WERI-Rb-1 (cell line): ENCODE measurements around the gene RAB35.

Source experiments
- DNase-seq: peaks from one replicate; pipeline ENCODE4 v3.0.0-alpha.2; 2020
- H3K27ac ChIP-seq: fragments of 250-450 bp; sonication (Bioruptor Pico); 2 replicates; pipeline ENCODE4 v1.5.1; 2020; ENCODE audit warnings: mild to moderate bottlenecking, moderate library complexity
- H3K27me3 ChIP-seq: fragments of 250-450 bp; sonication (Bioruptor Pico); 2 replicates; pipeline ENCODE4 v1.5.1; 2021; ENCODE audit warnings: mild to moderate bottlenecking, low read depth, moderate library complexity; ENCODE audit not compliant: insufficient read depth, severe bottlenecking
- H3K36me3 ChIP-seq: fragments of 250-450 bp; sonication (Bioruptor Pico); 2 replicates; pipeline ENCODE4 v1.5.1; 2020; ENCODE audit warnings: mild to moderate bottlenecking, moderate library complexity
- H3K4me3 ChIP-seq: 2 replicates; pipeline ENCODE4 v1.5.1; 2011; ENCODE audit warnings: low read depth, mild to moderate bottlenecking, control low read depth, low read length
- H3K9me3 ChIP-seq: fragments of 250-450 bp; sonication (Bioruptor Pico); 2 replicates; pipeline ENCODE4 v1.5.1; 2021; ENCODE audit warnings: mild to moderate bottlenecking, moderate library complexity; ENCODE audit not compliant: severe bottlenecking
- TF ChIP-seq, protein P1 (sequence below): IDR thresholded peaks from 2 replicates; pipeline ENCODE4 v1.5.1; 2011; ENCODE audit warnings: low read depth, mild to moderate bottlenecking, control low read depth, inconsistent platforms, low read length

The RAB35 gene

DNA sequence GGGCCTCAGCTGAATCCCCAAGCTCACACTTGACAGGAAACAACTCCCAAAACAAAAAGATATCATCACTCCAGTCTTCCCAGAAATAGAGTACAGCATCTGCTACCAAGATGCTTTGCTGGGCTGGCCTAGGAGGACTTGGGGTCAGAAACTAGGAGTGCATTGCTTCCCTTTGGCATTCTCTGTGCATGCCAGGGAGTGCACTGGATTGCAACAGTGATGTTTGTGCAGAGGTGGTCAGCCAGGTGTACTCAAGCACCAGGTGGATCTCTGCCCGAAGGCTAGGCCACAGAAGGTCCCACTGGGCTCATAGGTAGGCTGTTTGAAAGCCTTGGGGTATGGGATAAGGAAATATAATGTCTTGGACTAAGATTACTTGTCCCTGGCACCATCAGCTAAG is 51.1 kb downstream of the RAB35 start:
- Histone ChIP-seq H3K27ac (no peak overlapping the region), H3K27me3 (no peaks in the 10 kb centered on the region), H3K4me3 (no peak overlapping the region), H3K9me3 (no peaks in the 10 kb centered on the region), H3K36me3 (peaks cover 21% of the 10 kb centered on the region)
- DNase-seq = no peak
- TF ChIP-seq, protein P1, sequence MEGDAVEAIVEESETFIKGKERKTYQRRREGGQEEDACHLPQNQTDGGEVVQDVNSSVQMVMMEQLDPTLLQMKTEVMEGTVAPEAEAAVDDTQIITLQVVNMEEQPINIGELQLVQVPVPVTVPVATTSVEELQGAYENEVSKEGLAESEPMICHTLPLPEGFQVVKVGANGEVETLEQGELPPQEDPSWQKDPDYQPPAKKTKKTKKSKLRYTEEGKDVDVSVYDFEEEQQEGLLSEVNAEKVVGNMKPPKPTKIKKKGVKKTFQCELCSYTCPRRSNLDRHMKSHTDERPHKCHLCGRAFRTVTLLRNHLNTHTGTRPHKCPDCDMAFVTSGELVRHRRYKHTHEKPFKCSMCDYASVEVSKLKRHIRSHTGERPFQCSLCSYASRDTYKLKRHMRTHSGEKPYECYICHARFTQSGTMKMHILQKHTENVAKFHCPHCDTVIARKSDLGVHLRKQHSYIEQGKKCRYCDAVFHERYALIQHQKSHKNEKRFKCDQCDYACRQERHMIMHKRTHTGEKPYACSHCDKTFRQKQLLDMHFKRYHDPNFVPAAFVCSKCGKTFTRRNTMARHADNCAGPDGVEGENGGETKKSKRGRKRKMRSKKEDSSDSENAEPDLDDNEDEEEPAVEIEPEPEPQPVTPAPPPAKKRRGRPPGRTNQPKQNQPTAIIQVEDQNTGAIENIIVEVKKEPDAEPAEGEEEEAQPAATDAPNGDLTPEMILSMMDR = no peak

DNA sequence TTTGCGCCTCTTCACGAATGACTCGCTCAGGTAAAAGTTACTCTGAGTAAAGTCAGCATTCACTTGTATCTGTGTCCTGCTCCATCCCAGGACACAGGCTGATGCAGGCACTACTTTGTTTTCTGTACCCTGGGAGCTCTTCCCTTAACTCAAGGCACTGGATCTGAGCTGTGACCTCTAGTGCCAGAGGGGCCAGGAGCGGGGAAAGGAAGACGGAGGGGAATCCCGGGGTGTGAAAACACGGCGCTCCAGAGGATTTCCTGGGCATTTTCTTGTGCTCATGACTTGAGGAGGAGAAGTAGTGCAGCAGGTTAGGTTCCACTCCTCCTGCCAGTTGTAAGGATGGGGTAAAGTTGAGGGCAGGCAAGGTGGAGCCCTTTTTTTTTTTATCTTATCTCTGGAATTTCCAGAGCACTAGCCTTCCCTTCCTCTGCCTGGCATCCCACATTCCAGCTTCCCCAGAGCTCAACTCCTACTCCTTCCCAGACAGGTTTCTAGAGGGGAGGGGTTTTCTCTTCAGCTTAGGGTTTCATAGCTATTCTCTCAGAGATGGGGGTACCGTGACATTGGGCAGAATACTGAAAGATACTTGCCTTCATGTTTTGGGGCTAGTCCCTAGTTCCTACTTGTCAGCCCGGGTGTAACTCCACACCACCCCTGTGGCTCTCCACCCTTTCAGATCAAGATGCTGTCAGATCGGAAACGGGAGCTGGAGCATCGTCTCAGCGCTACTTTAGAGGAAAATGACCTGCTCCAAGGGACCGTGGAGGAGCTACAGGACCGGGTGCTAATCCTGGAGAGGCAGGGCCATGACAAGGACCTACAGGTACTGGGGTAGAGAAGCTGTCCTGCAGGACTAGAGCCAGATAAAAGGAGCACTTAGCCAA is 52.3 kb downstream of the RAB35 start:
- no peak for DNase-seq
- Histone ChIP-seq H3K9me3 (no peaks in the 10 kb centered on the region), H3K27ac (no peak overlapping the region), H3K27me3 (no peaks in the 10 kb centered on the region), H3K36me3 (peaks cover 19% of the 10 kb centered on the region), H3K4me3 (no peak overlapping the region)
- TF ChIP-seq, protein P1 = no peak

DNA sequence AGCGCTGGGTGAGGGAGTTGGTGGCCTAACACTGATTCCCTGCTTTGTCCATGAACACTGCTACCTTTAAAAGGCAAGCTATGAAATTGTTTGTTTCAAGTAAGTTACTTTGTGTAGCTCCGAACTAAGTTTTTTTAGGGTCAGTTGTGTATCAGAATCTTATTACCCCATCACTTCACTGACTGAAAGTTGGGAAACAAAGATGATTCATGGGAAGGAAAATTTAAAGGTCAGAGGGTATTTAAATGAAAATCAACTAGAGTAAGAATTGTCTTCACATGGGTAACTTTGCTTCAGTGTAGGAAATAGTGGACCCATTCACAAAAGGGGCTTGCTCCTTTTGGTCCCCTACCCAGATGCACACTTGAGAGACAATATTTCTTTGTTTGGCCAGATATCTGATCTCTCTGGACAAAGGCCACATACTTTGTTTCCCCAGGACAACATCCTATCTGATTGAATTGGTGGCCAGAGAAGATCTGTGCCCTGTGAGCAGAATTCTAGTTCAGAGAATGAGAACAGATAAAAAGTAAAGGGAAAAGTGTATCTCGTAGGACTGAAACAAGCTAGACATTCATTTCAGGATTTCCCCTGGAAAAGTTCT is 53.5 kb downstream of the RAB35 start:
- Histone ChIP-seq H3K36me3 (peaks cover 19% of the 10 kb centered on the region), H3K4me3 (no peak overlapping the region), H3K9me3 (no peaks in the 10 kb centered on the region), H3K27me3 (no peaks in the 10 kb centered on the region), H3K27ac (no peak overlapping the region)
- no peak for DNase-seq
- TF ChIP-seq, protein P1 = no peak

DNA sequence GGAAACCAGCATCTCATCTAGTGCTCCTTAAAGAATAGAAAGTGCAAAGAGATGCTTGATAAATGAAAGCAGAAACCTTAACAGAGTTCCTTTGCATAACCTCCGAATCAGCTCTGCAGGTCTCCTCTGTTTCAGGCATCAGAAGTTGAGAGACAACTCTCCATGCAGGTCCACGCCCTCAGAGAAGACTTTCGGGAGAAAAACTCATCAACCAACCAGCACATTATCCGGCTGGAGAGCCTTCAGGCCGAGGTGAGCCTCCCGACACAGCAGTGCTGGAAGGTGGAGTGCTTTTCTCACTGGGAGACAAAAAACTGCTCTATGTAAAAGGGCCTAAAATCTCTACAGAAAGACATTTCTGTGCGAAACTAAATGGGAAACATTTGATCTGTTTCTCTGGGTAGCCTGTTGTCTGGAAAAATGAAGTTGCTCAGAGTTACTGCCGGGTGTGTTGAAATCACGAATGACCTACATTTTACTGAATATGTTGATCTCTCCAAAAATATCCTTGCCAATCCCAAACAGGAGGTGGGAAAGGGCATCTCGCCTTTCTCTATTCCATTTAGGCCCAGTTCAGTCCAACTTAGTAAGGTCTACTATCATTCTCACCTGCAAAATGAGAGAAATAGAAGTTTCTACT is 54.9 kb downstream of the RAB35 start:
- H3K27me3 ChIP-seq = no peaks in the 10 kb centered on the region
- no peak overlapping the region for H3K4me3 ChIP-seq
- H3K9me3 ChIP-seq = no peaks in the 10 kb centered on the region
- no peak overlapping the region for H3K27ac ChIP-seq
- H3K36me3 ChIP-seq = peaks cover 14% of the 10 kb centered on the region
- no peak for DNase-seq
- TF ChIP-seq, protein P1 = no peak

DNA sequence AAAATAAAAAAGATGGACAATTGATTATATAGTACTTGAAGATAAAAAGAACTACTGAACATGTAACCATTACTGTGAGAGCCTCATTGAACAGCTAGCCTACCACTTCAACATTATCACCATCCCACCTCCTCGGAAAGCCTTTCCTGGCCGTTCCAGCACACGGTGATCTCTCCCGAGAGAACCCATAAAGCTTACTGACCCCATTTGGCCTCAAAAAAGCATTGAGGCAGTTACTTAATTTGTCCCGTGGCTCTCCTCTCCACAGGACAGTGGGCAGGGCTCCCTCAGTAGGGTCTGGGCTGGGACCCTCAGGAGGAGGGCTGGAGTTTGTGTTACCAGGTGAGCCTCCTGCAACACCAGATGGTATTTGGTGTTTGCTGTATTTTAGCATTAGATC is 55.8 kb downstream of the RAB35 start:
- Histone ChIP-seq H3K9me3 (no peaks in the 10 kb centered on the region), H3K4me3 (no peak overlapping the region), H3K27me3 (no peaks in the 10 kb centered on the region), H3K36me3 (peaks cover 12% of the 10 kb centered on the region), H3K27ac (no peak overlapping the region)
- TF ChIP-seq, protein P1 = no peak
- DNase-seq = no peak
